HCT116 (cell line): ENCODE results near the gene GRB10.

Experiments used
- CTCF ChIP-seq, 3 experiments: fragments of 200-600 bp in 1 of 3; sonication (generic) in 1 of 3; IDR thresholded peaks in 2 of 3; conservative IDR thresholded peaks in 1 of 3; 2 replicates each; pipeline ENCODE4 v1.5.1; 2012 to 2017; ENCODE audit warnings: low read depth in 2 of 3, low read length in 2 of 3, antibody characterized with exemption in 1 of 3, borderline replicate concordance in 1 of 3, control low read depth in 1 of 3, mild to moderate bottlenecking in 1 of 3, mixed read lengths in 1 of 3, mixed run types in 1 of 3, moderate library complexity in 1 of 3; ENCODE audit not compliant: insufficient read depth in 1 of 3
- EZH2 ChIP-seq: fragments of 200-600 bp; sonication (generic); IDR thresholded peaks from 2 replicates; pipeline ENCODE4 v1.6.1; 2017; ENCODE audit warnings: antibody characterized with exemption, mixed run types
- MAX ChIP-seq: IDR thresholded peaks from 2 replicates; pipeline ENCODE4 v1.6.1; 2012
- POLR2A ChIP-seq: IDR thresholded peaks from 2 replicates; pipeline ENCODE4 v1.7.0; 2011; ENCODE audit warnings: borderline replicate concordance; ENCODE audit not compliant: insufficient read depth, insufficient read length; ENCODE audit errors: extremely low read depth
- POLR2AphosphoS5 ChIP-seq: IDR thresholded peaks from 2 replicates; pipeline ENCODE4 v1.6.1; 2011; ENCODE audit warnings: mild to moderate bottlenecking, low read depth, low read length, moderate library complexity
- SIN3A ChIP-seq: IDR thresholded peaks from 2 replicates; pipeline ENCODE4 v1.6.1; 2012; ENCODE audit warnings: low read depth
- SP1 ChIP-seq: IDR thresholded peaks from 2 replicates; pipeline ENCODE4 v1.6.1; 2012; ENCODE audit warnings: low read depth
- SRF ChIP-seq: IDR thresholded peaks from 2 replicates; pipeline ENCODE4 v1.6.1; 2012; ENCODE audit warnings: low read depth
- TCF7L2 ChIP-seq: IDR thresholded peaks from 2 replicates; pipeline ENCODE4 v1.7.0; 2011; ENCODE audit warnings: borderline replicate concordance, inconsistent platforms; ENCODE audit not compliant: insufficient read depth, insufficient read length; ENCODE audit errors: extremely low read depth
- ZBTB33 ChIP-seq: IDR thresholded peaks from 2 replicates; pipeline ENCODE4 v1.6.1; 2011; ENCODE audit warnings: mild to moderate bottlenecking, low read length, moderate library complexity; ENCODE audit not compliant: insufficient replicate concordance; ENCODE audit errors: extremely low read depth

- no peak for TF ChIP-seq POLR2AphosphoS5
- no peak for TF ChIP-seq SP1
- TF ChIP-seq MAX, result no peak
- no peak for TF ChIP-seq CTCF (IDR thresholded peaks at IDR 0.05 in 2 of 3, conservative IDR thresholded peaks at IDR 0.05 in 1 of 3; ENCODE audit: borderline replicate concordance in 1 of 3, insufficient read depth in 1 of 3, low read depth in 2 of 3, low read length in 2 of 3)
- no peak for TF ChIP-seq ZBTB33
- no peak for TF ChIP-seq POLR2A
- TF ChIP-seq TCF7L2, result no peak
- no peak for TF ChIP-seq SIN3A
- no peak for TF ChIP-seq EZH2
- TF ChIP-seq SRF, result no peak
Measured at GRCh38 chr7:50577569-50577968, 205.1 kb downstream of the GRB10 start.
